ENCODE data around the gene CCDC171. TPM values are rescaled to one million over a fixed set of nuclear protein-coding genes. Genes with fewer than 3 reads are reported as not detected.

The CCDC171 gene
- total and polyA plus RNA-seq, 11 donors, result 0.30 to 3.4 (median 1.1) TPM

- peaks cover 0 to 4% (median 0%) of the 10 kb centered on the region in 9 donors for H3K36me3 ChIP-seq
- intact Hi-C loops (cut with DNase I), result no loop called here
These were observed 293.8 kb downstream of the CCDC171 start for GRCh38 chr9:15846611-15847010.

DNA sequence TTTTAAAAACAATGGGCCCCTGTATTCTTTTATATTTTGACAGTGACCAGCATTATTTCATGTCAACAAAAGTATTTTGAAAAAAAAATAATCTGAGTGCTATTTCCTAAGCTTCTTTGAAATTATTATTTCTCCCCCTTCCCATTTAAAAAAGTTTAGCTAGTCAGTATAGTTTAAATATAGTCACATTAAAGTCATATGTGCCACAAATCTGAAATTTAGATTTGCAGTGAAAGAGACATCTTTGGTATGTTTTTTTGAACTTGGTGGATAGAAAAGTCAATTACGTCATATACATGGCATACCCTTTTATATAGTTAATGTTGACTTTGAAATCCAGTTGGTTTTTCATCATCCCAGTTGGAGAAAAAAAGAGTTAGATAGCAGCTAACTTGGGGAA, 297.0 kb downstream of the CCDC171 start:
- ATAC-seq, result no peak
- H3K9me3 ChIP-seq, result no peaks in the 10 kb centered on the region

More at GRCh38 chr9:15846611-15847010, 293.8 kb downstream of the CCDC171 start:
- H3K27ac ChIP-seq, result no peak overlapping the region
- WGBS, 4 donors, result 80 to 88% (median 82%) methylated on average over 6 of the region's 6 CpGs
- TF ChIP-seq, protein P1, sequence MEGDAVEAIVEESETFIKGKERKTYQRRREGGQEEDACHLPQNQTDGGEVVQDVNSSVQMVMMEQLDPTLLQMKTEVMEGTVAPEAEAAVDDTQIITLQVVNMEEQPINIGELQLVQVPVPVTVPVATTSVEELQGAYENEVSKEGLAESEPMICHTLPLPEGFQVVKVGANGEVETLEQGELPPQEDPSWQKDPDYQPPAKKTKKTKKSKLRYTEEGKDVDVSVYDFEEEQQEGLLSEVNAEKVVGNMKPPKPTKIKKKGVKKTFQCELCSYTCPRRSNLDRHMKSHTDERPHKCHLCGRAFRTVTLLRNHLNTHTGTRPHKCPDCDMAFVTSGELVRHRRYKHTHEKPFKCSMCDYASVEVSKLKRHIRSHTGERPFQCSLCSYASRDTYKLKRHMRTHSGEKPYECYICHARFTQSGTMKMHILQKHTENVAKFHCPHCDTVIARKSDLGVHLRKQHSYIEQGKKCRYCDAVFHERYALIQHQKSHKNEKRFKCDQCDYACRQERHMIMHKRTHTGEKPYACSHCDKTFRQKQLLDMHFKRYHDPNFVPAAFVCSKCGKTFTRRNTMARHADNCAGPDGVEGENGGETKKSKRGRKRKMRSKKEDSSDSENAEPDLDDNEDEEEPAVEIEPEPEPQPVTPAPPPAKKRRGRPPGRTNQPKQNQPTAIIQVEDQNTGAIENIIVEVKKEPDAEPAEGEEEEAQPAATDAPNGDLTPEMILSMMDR (IDR thresholded peaks at IDR 0.05), result no peak
- TF ChIP-seq POLR2A (IDR thresholded peaks at IDR 0.05), result no peak
- no peak for DNase-seq
- ATAC-seq, result no peak
- H3K9me3 ChIP-seq, result no peaks in the 10 kb centered on the region
- H3K4me3 ChIP-seq, result no peak overlapping the region
- no peaks in the 10 kb centered on the region for H3K4me1 ChIP-seq
- H3K27me3 ChIP-seq, result no peaks in the 10 kb centered on the region

GRCh38 chr9:15851766-15852165, 298.9 kb downstream of the CCDC171 start:
- H3K27ac ChIP-seq, result no peak overlapping the region
- H3K27me3 ChIP-seq, result no peaks in the 10 kb centered on the region
- no peak overlapping the region for H3K4me3 ChIP-seq
- H3K4me1 ChIP-seq, result no peaks in the 10 kb centered on the region
- TF ChIP-seq, protein P1 (IDR thresholded peaks at IDR 0.05), result no peak
- no peak for TF ChIP-seq POLR2A (IDR thresholded peaks at IDR 0.05)
- DNase-seq, result no peak
- H3K9me3 ChIP-seq, result no peaks in the 10 kb centered on the region
- intact Hi-C loops (cut with DNase I), result no loop called here
- WGBS, 4 donors, result 53 to 97% (median 82%) methylated on average over 2 of the region's 2 CpGs
- H3K36me3 ChIP-seq, result peaks cover 0 to under 1% (median 0%) of the 10 kb centered on the region in 9 donors
- ATAC-seq, result no peak

More for the DNA sequence above, 297.0 kb downstream of the CCDC171 start:
- H3K27ac ChIP-seq, result no peak overlapping the region
- no peak overlapping the region for H3K4me3 ChIP-seq
- WGBS, 4 donors, result 81 to 94% (median 87%) methylated on average over 1 of the region's 1 CpG
- intact Hi-C loops (cut with DNase I), result no loop called here
- no peaks in the 10 kb centered on the region for H3K27me3 ChIP-seq
- peaks cover 0 to 4% (median 0%) of the 10 kb centered on the region in 9 donors for H3K36me3 ChIP-seq
- TF ChIP-seq POLR2A (IDR thresholded peaks at IDR 0.05), result no peak
- TF ChIP-seq, protein P1 (IDR thresholded peaks at IDR 0.05), result no peak
- DNase-seq, result no peak
- no peaks in the 10 kb centered on the region for H3K4me1 ChIP-seq

- intact Hi-C loops (cut with DNase I), result no loop called here
These were observed 303.7 kb downstream of the CCDC171 start for GRCh38 chr9:15856591-15856990.

More at GRCh38 chr9:15856591-15856990, 303.7 kb downstream of the CCDC171 start:
- H3K36me3 ChIP-seq, result no peaks in the 10 kb centered on the region
- H3K4me1 ChIP-seq, result no peaks in the 10 kb centered on the region
- no peak for DNase-seq
- TF ChIP-seq POLR2A (IDR thresholded peaks at IDR 0.05), result no peak
- TF ChIP-seq, protein P1 (IDR thresholded peaks at IDR 0.05), result no peak
- no peak overlapping the region for H3K27ac ChIP-seq
- no peak overlapping the region for H3K4me3 ChIP-seq
- H3K27me3 ChIP-seq, result no peaks in the 10 kb centered on the region
- no peak for ATAC-seq
- peaks cover 0 to 10% (median 0%) of the 10 kb centered on the region in 12 donors for H3K9me3 ChIP-seq
